SU-DHL-6 (cell line): ENCODE data around the gene RBBP5.

Source experiments
- EZH2phosphoT487 ChIP-seq: fragments of 200-600 bp; sonication (generic), shearing (Covaris generic); conservative IDR thresholded peaks from 2 replicates; pipeline ENCODE4 v1.6.1; 2018; ENCODE audit warnings: mild to moderate bottlenecking, antibody characterized with exemption, low read length, moderate library complexity, mixed read lengths
- TF ChIP-seq, protein P1 (sequence below): fragments of 200-600 bp; sonication (generic); IDR thresholded peaks from one replicate; pipeline ENCODE4 v1.5.1; 2017; ENCODE audit warnings: antibody characterized with exemption, mild to moderate bottlenecking, low read length, moderate library complexity; ENCODE audit not compliant: insufficient read depth, poor library complexity, severe bottlenecking

DNA sequence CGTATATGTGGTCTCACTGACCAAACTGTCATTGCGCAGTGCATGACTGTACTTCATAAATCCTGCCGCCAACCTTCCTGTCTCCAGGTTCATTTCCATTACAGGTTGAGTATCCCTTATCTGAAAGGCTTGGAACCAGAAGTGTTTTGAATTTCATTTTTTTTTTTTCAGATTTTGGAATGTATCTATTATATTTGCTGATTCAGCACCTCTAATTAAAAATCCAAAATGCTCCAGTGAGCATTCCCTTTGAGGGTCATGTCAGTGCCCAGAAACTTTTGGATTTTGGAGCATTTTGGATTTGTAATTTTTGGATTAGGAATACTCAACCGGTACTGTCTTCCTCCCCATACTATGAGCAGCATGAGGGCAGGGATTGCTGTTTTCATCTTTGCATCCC is 30.7 kb upstream of the RBBP5 start:
- TF ChIP-seq, protein P1, sequence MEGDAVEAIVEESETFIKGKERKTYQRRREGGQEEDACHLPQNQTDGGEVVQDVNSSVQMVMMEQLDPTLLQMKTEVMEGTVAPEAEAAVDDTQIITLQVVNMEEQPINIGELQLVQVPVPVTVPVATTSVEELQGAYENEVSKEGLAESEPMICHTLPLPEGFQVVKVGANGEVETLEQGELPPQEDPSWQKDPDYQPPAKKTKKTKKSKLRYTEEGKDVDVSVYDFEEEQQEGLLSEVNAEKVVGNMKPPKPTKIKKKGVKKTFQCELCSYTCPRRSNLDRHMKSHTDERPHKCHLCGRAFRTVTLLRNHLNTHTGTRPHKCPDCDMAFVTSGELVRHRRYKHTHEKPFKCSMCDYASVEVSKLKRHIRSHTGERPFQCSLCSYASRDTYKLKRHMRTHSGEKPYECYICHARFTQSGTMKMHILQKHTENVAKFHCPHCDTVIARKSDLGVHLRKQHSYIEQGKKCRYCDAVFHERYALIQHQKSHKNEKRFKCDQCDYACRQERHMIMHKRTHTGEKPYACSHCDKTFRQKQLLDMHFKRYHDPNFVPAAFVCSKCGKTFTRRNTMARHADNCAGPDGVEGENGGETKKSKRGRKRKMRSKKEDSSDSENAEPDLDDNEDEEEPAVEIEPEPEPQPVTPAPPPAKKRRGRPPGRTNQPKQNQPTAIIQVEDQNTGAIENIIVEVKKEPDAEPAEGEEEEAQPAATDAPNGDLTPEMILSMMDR = no peak
- TF ChIP-seq EZH2phosphoT487 = no peak
